Natural killer cell (primary cell): ENCODE results near the gene OPHN1. TPM values are rescaled to one million over a fixed set of nuclear protein-coding genes. Genes with fewer than 3 reads are reported as not detected.
A peak's percentile ranks its signal among the peaks of the same experiment; 100 is the strongest.

Experiments
- ATAC-seq, 3 donors: fragments of 150-1000 bp in 2 of 3; fragments of 200-7000 bp in 1 of 3; cut with Tn5 transposase; 1 replicate in 1 of 3; 2 replicates in 2 of 3; pipeline ENCODE4 v1.10.0; 2021; ENCODE audit warnings: mild to moderate bottlenecking in 2 of 3, moderate library complexity in 2 of 3
- DNase-seq, 2 donors: peaks; one replicate each; pipeline versions ENCODE4 v3.0.0 to v3.0.0-alpha.2; 2013 to 2021; ENCODE audit warnings: mixed read lengths in 1 of 2
- H3K27ac ChIP-seq: one replicate; pipeline ENCODE4 v1.5.1; 2013; ENCODE audit warnings: mild to moderate bottlenecking, low read length
- H3K27me3 ChIP-seq: one replicate; pipeline ENCODE4 v1.6.1; 2013; ENCODE audit warnings: low read length; ENCODE audit not compliant: control insufficient read depth, insufficient read depth
- H3K36me3 ChIP-seq: one replicate; pipeline ENCODE4 v1.6.1; 2013; ENCODE audit warnings: low read length; ENCODE audit not compliant: control insufficient read depth, insufficient read depth
- H3K4me1 ChIP-seq: one replicate; pipeline ENCODE4 v1.6.1; 2013; ENCODE audit warnings: low read length; ENCODE audit not compliant: control insufficient read depth, insufficient read depth
- H3K4me3 ChIP-seq: one replicate; pipeline ENCODE4 v1.5.1; 2013; ENCODE audit warnings: low read length
- H3K9me3 ChIP-seq: one replicate; pipeline ENCODE4 v1.6.1; 2013; ENCODE audit warnings: low read length; ENCODE audit not compliant: control insufficient read depth, insufficient read depth
- H3K27ac Mint-ChIP-seq, 2 donors: one replicate each; pipeline ENCODE4 v1.8.0; 2022; ENCODE audit warnings: mild to moderate bottlenecking in 2 of 2, mixed read lengths in 2 of 2, moderate library complexity in 1 of 2
- H3K27me3 Mint-ChIP-seq, 2 donors: one replicate each; pipeline ENCODE4 v1.8.0; 2022; ENCODE audit warnings: low read depth in 2 of 2, mixed read lengths in 2 of 2
- H3K36me3 Mint-ChIP-seq: one replicate; pipeline ENCODE4 v1.8.0; 2022; ENCODE audit warnings: mixed read lengths
- H3K4me1 Mint-ChIP-seq, 2 donors: one replicate each; pipeline ENCODE4 v1.8.0; 2022; ENCODE audit warnings: mixed read lengths in 2 of 2
- H3K4me3 Mint-ChIP-seq: one replicate; pipeline ENCODE4 v1.8.0; 2022; ENCODE audit warnings: mild to moderate bottlenecking, moderate library complexity, mixed read lengths
- H3K9me3 Mint-ChIP-seq, 2 donors: one replicate each; pipeline ENCODE4 v1.8.0; 2022; ENCODE audit warnings: mixed read lengths in 2 of 2
- WGBS: methylation state at CpG from one replicate; pipeline ENCODE4 v1.1.7; 2013; ENCODE audit warnings: missing lambda C conversion rate; ENCODE audit not compliant: insufficient coverage; 5-methylcytosine and 5-hydroxymethylcytosine counted together
- intact Hi-C: fragments of 100-400 bp; cut with micrococcal nuclease; formaldehyde crosslinking; loops from one replicate; pipeline ENCODE4 v1.14.2; 2022
- total RNA-seq, 4 donors: library from RNA; stranded (reverse); fragments of 120-200 nt in 1 of 4; gene quantifications; one replicate each; pipeline versions ENCODE4 v1.2.3 to v1.2.4, GENCODE V29; 2013 to 2022
- TF ChIP-seq, protein P1 (sequence below): fragments of 200-600 bp; IDR thresholded peaks from one replicate; pipeline ENCODE4 v1.8.0; 2022; ENCODE audit warnings: antibody characterized with exemption

Gene OPHN1
- total RNA-seq, 3 donors from 2014 or later (not counting 1 experiment from before 2014, with no cell fraction given): 1.4 to 5.6 (median 3.7) TPM

- Histone ChIP-seq H3K9me3 (no peaks in the 10 kb centered on the region), H3K4me3 (no peak overlapping the region), H3K36me3 (no peaks in the 10 kb centered on the region), H3K4me1 (no peaks in the 10 kb centered on the region), H3K27ac (no peak overlapping the region), H3K27me3 (no peaks in the 10 kb centered on the region)
- intact Hi-C loops: no loop called here
- H3K27ac Mint-ChIP-seq: no peak overlapping the region
- no CpG with 5 or more reads among the region's 2 CpGs for WGBS
- no peak overlapping the region for H3K4me3 Mint-ChIP-seq
- H3K4me1 Mint-ChIP-seq: no peaks in the 10 kb centered on the region
- no peaks in the 10 kb centered on the region for H3K36me3 Mint-ChIP-seq
- no peak for ATAC-seq
- no peaks in the 10 kb centered on the region for H3K9me3 Mint-ChIP-seq
- H3K27me3 Mint-ChIP-seq: peaks cover 0 to 15% of the 10 kb centered on the region in 2 donors
- TF ChIP-seq, protein P1, sequence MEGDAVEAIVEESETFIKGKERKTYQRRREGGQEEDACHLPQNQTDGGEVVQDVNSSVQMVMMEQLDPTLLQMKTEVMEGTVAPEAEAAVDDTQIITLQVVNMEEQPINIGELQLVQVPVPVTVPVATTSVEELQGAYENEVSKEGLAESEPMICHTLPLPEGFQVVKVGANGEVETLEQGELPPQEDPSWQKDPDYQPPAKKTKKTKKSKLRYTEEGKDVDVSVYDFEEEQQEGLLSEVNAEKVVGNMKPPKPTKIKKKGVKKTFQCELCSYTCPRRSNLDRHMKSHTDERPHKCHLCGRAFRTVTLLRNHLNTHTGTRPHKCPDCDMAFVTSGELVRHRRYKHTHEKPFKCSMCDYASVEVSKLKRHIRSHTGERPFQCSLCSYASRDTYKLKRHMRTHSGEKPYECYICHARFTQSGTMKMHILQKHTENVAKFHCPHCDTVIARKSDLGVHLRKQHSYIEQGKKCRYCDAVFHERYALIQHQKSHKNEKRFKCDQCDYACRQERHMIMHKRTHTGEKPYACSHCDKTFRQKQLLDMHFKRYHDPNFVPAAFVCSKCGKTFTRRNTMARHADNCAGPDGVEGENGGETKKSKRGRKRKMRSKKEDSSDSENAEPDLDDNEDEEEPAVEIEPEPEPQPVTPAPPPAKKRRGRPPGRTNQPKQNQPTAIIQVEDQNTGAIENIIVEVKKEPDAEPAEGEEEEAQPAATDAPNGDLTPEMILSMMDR: no peak
- no peak for DNase-seq
These were observed 180.6 kb downstream of the OPHN1 start for GRCh38 chrX:68252664-68253063.

DNA sequence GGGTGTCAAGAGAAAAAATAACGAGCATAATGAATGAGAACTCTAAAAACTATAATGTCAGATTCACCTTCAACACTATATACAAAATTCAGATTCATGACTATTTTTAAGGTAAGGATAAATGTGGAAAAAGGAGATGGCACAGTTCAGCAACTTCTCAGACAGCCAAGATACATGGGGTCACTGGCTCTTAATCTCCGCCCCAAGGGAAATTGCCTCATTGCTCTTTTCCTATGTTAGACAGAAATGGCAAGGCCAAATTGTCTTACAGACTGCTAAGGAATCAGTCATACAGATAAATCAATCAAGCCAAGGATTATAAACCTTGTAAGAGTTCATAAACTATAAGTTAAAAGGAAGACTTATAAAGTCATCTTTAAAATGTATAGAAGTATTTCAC, 183.4 kb downstream of the OPHN1 start:
- Mint-ChIP-seq H3K36me3 (no peaks in the 10 kb centered on the region), H3K27me3 (peaks cover 0 to 3% of the 10 kb centered on the region in 2 donors), H3K9me3 (no peaks in the 10 kb centered on the region), H3K4me1 (no peaks in the 10 kb centered on the region), H3K4me3 (no peak overlapping the region), H3K27ac (no peak overlapping the region)
- no peaks in the 10 kb centered on the region for H3K27me3 ChIP-seq
- no peaks in the 10 kb centered on the region for H3K9me3 ChIP-seq
- H3K36me3 ChIP-seq: no peaks in the 10 kb centered on the region
- no peak for DNase-seq
- intact Hi-C loops: no loop called here
- H3K4me3 ChIP-seq: no peak overlapping the region
- H3K27ac ChIP-seq: no peak overlapping the region
- no peaks in the 10 kb centered on the region for H3K4me1 ChIP-seq
- 100% methylated on average over 1 of the region's 2 CpGs for WGBS
- no peak for ATAC-seq
- TF ChIP-seq, protein P1: no peak

- no peaks in the 10 kb centered on the region for H3K27me3 Mint-ChIP-seq
- H3K27me3 ChIP-seq: no peaks in the 10 kb centered on the region
- no peaks in the 10 kb centered on the region for H3K4me1 ChIP-seq
- no peak overlapping the region for H3K27ac ChIP-seq
- intact Hi-C loops: no loop called here
- H3K4me3 ChIP-seq: no peak overlapping the region
- no peak for ATAC-seq
- H3K36me3 Mint-ChIP-seq: no peaks in the 10 kb centered on the region
- DNase-seq: no peak
- TF ChIP-seq, protein P1: no peak
- no peak overlapping the region for H3K4me3 Mint-ChIP-seq
- no peaks in the 10 kb centered on the region for H3K9me3 ChIP-seq
- no peaks in the 10 kb centered on the region for H3K36me3 ChIP-seq
- no peaks in the 10 kb centered on the region for H3K9me3 Mint-ChIP-seq
- H3K4me1 Mint-ChIP-seq: no peaks in the 10 kb centered on the region
- no peak overlapping the region for H3K27ac Mint-ChIP-seq
- WGBS: 80% methylated on average over 3 of the region's 5 CpGs
These were observed 183.9 kb downstream of the OPHN1 start for GRCh38 chrX:68249401-68249831.

GRCh38 chrX:68238568-68238967, 194.7 kb downstream of the OPHN1 start:
- intact Hi-C loops: no loop called here
- H3K27ac Mint-ChIP-seq: no peak overlapping the region
- Histone ChIP-seq H3K27me3 (no peaks in the 10 kb centered on the region), H3K9me3 (no peaks in the 10 kb centered on the region), H3K4me3 (no peak overlapping the region), H3K36me3 (no peaks in the 10 kb centered on the region), H3K27ac (no peak overlapping the region), H3K4me1 (no peaks in the 10 kb centered on the region)
- H3K36me3 Mint-ChIP-seq: no peaks in the 10 kb centered on the region
- 84% methylated on average over 4 of the region's 7 CpGs for WGBS
- H3K4me3 Mint-ChIP-seq: no peak overlapping the region
- no peaks in the 10 kb centered on the region for H3K4me1 Mint-ChIP-seq
- no peaks in the 10 kb centered on the region for H3K9me3 Mint-ChIP-seq
- DNase-seq (peak; percentile 1 to 14), ATAC-seq (peak in 1 of 3 donors; percentile 55)
- H3K27me3 Mint-ChIP-seq: peaks cover under 1 to 9% of the 10 kb centered on the region in 2 donors
- TF ChIP-seq, protein P1: peak; percentile 29
